NCI-H446 treated with DMSO at 0.1 percent for 48 hours (cell line): ENCODE results near the gene AP1M1.

Source experiments
- DNase-seq: peaks from one replicate; lab custom pipeline; 2025; lab: John Stamatoyannopoulos, UW

Gene AP1M1

GRCh38 chr19:16185123-16185767 is 12.5 kb upstream of the AP1M1 start, which contains the start of gene FAM32A:
Gene FAM32A (plus strand): TSS chr19:16185410. CDS start chr19:16185443, 33 bp downstream.
- DNase-seq, result peak; percentile 97

- no peak for DNase-seq
Measured at GRCh38 chr19:16185768-16186123, 12.0 kb upstream of the AP1M1 start.

GRCh38 chr19:16188521-16188920 is 9.2 kb upstream of the AP1M1 start:
- DNase-seq, result no peak

- DNase-seq, result no peak
Measured at GRCh38 chr19:16190198-16190597, 7.5 kb upstream of the AP1M1 start.

- DNase-seq, result no peak
Measured at GRCh38 chr19:16190736-16191135, 7.0 kb upstream of the AP1M1 start.

GRCh38 chr19:16191216-16191908 is 6.3 kb upstream of the AP1M1 start:
- DNase-seq, result no peak

- DNase-seq, result no peak
Measured at GRCh38 chr19:16193466-16193865, 4.2 kb upstream of the AP1M1 start.

GRCh38 chr19:16197188-16197621 is 506 bp upstream of the AP1M1 start:
- DNase-seq, result no peak

GRCh38 chr19:16198370-16198651 is 600 bp downstream of the AP1M1 start:
- DNase-seq, result no peak

GRCh38 chr19:16199275-16199932 is 1.7 kb downstream of the AP1M1 start:
- no peak for DNase-seq

- DNase-seq, result no peak
Measured at GRCh38 chr19:16200038-16201010, 2.6 kb downstream of the AP1M1 start.

- no peak for DNase-seq
Measured at GRCh38 chr19:16201011-16201391, 3.3 kb downstream of the AP1M1 start.

- DNase-seq, result no peak
Measured at GRCh38 chr19:16202320-16203255, 4.9 kb downstream of the AP1M1 start.

GRCh38 chr19:16203256-16204004 is 5.7 kb downstream of the AP1M1 start:
- DNase-seq, result no peak

- DNase-seq, result no peak
Measured at GRCh38 chr19:16204005-16204294, 6.2 kb downstream of the AP1M1 start.

- no peak for DNase-seq
Measured at GRCh38 chr19:16205205-16206045, 7.7 kb downstream of the AP1M1 start.

- DNase-seq, result no peak
Measured at GRCh38 chr19:16206046-16206605, 8.4 kb downstream of the AP1M1 start.

GRCh38 chr19:16206637-16207036 is 8.9 kb downstream of the AP1M1 start:
- no peak for DNase-seq

- DNase-seq, result no peak
Measured at GRCh38 chr19:16207063-16207462, 9.4 kb downstream of the AP1M1 start.
